HEK293T (cell line): Measurements from ENCODE around the gene ABCB9.

Source experiments
- FOXM1 ChIP-seq: fragments of 450-650 bp; IDR thresholded peaks from 2 replicates; pipeline ENCODE4 v1.6.1; 2017; ENCODE audit warnings: mild to moderate bottlenecking, borderline replicate concordance
- L3MBTL2 ChIP-seq: fragments of 450-650 bp; conservative IDR thresholded peaks from 2 replicates; pipeline ENCODE4 v1.6.1; 2016; ENCODE audit warnings: mild to moderate bottlenecking
- NFRKB ChIP-seq: fragments of 450-650 bp; IDR thresholded peaks from 2 replicates; pipeline ENCODE4 v1.6.1; 2016; ENCODE audit warnings: mild to moderate bottlenecking, moderate library complexity
- PKNOX1 ChIP-seq: fragments of 450-650 bp; IDR thresholded peaks from 2 replicates; pipeline ENCODE4 v1.6.1; 2016
- SP1 ChIP-seq: fragments of 450-650 bp; IDR thresholded peaks from 2 replicates; pipeline ENCODE4 v1.6.1; 2017
- SUZ12 ChIP-seq: fragments of 450-650 bp; IDR thresholded peaks from 2 replicates; pipeline ENCODE4 v1.6.1; 2016; ENCODE audit warnings: mild to moderate bottlenecking
- ZNF384 ChIP-seq: fragments of 450-650 bp; IDR thresholded peaks from 2 replicates; pipeline ENCODE4 v1.6.1; 2016

- TF ChIP-seq FOXM1 (no peak), ZNF384 (no peak), NFRKB (no peak), L3MBTL2 (no peak), SP1 (no peak), SUZ12 (no peak), PKNOX1 (no peak)
Observed at GRCh38 chr12:122902854-122903692, 63.2 kb downstream of the ABCB9 start.
